Measurements from ENCODE around the gene NOL9.

DNA sequence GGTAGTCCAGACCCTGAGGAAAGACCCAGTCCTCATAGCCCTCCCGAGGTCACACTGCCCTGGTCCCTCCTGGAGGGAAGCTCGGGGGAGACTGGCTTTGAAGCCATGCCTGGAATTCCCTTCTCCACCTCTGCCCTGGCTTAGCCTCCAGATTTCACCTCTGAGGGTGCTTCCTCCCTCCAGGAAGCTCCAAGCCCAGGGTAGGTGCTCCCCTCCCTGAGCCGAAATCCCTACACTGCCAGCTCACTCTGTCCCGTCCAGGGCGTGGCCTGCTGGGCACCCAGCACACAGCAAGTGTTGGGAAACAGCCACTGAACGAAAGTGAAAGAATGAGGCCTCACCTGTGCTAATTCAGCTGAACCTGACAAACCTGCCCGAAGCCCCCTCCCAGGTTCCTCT, 82.3 kb downstream of the NOL9 start:
- no peak for TF ChIP-seq EZH2 (IDR thresholded peaks at IDR 0.05)
- TF ChIP-seq POLR2AphosphoS5 (IDR thresholded peaks at IDR 0.05; ENCODE audit: borderline replicate concordance, low read depth, low read length): no peak
